A673 (cell line): ENCODE measurements around the gene EPN1. TPM values are rescaled to one million over a fixed set of nuclear protein-coding genes. Genes with fewer than 3 reads are reported as not detected.

ENCODE experiments used
- BruUV-seq: library from RNA; stranded (reverse); fragments of 400-500 nt; replicated peaks from 2 replicates; lab custom pipeline; 2021; lab: Mats Ljungman, UMichigan
- CTCF ChIA-PET: fragments of 300-600 bp; sonication (Branson Sonifier 250); formaldehyde crosslinking; loops from one replicate; lab custom pipeline; 2022; ENCODE audit warnings: antibody characterized with exemption; lab: Charles Lee
- POLR2A ChIA-PET: fragments of 300-600 bp; sonication (Branson Sonifier 250); formaldehyde crosslinking; loops from one replicate; lab custom pipeline; 2022; ENCODE audit warnings: antibody characterized with exemption; ENCODE audit not compliant: low non-redundant PET; lab: Charles Lee
- DNase-seq: peaks from one replicate; pipeline ENCODE4 v3.0.0-alpha.2; 2015; ENCODE audit warnings: low spot score
- H3K27ac ChIP-seq: fragments of 200-600 bp; sonication (generic); 2 replicates; pipeline ENCODE4 v1.5.1; 2016; ENCODE audit warnings: mixed run types, low read depth, mild to moderate bottlenecking, mixed read lengths, antibody characterized with exemption, low read length; ENCODE audit not compliant: poor library complexity, severe bottlenecking
- H3K27me3 ChIP-seq: fragments of 200-600 bp; sonication (generic); replicated peaks from 2 replicates; pipeline ENCODE4 v1.6.1; 2017; ENCODE audit warnings: mixed run types, low read depth, mild to moderate bottlenecking, mixed read lengths, antibody characterized with exemption, low read length; ENCODE audit not compliant: insufficient read depth, poor library complexity
- H3K36me3 ChIP-seq: fragments of 200-600 bp; sonication (generic); 2 replicates; pipeline ENCODE4 v1.6.1; 2016; ENCODE audit warnings: mixed run types, mild to moderate bottlenecking, mixed read lengths, antibody characterized with exemption, low read length; ENCODE audit not compliant: insufficient read depth, poor library complexity, severe bottlenecking
- H3K4me1 ChIP-seq: fragments of 200-600 bp; sonication (generic); 2 replicates; pipeline ENCODE4 v1.6.1; 2017; ENCODE audit warnings: mixed run types, mild to moderate bottlenecking, mixed read lengths, antibody characterized with exemption, low read length; ENCODE audit not compliant: insufficient read depth, poor library complexity, severe bottlenecking
- H3K4me3 ChIP-seq: fragments of 200-600 bp; sonication (generic); 2 replicates; pipeline ENCODE4 v1.5.1; 2016; ENCODE audit warnings: low read depth, mixed run types, mild to moderate bottlenecking, mixed read lengths, low read length; ENCODE audit not compliant: poor library complexity, severe bottlenecking
- H3K9me3 ChIP-seq: fragments of 200-600 bp; sonication (generic); 2 replicates; pipeline ENCODE4 v1.6.1; 2016; ENCODE audit warnings: mixed run types, low read depth, mild to moderate bottlenecking, mixed read lengths, antibody characterized with exemption, low read length; ENCODE audit not compliant: poor library complexity, severe bottlenecking
- EZH2 ChIP-seq: fragments of 200-600 bp; sonication (generic); IDR thresholded peaks from 2 replicates; pipeline ENCODE4 v1.6.1; 2017; ENCODE audit warnings: borderline replicate concordance, low read depth, mild to moderate bottlenecking, mixed read lengths, antibody characterized with exemption, low read length; ENCODE audit not compliant: poor library complexity, severe bottlenecking
- intact Hi-C: fragments of 100-400 bp; cut with micrococcal nuclease; formaldehyde crosslinking; loops from one replicate; pipeline ENCODE4 v1.10.0; 2022; ENCODE audit not compliant: unreplicated experiment
- total RNA-seq: library from RNA; stranded (reverse); gene quantifications from 2 replicates; pipeline ENCODE4 v1.2.3, GENCODE V29; 2021
- TF ChIP-seq, protein P1 (sequence below): fragments of 300-800, 200-600 bp; sonication (generic); conservative IDR thresholded peaks from 2 replicates; pipeline ENCODE4 v1.5.1; 2017; ENCODE audit warnings: low read depth, mild to moderate bottlenecking, antibody characterized with exemption, low read length, moderate library complexity, mixed read lengths

Gene EPN1
- total RNA-seq, 1 experiment from 2014 or later, result 178 TPM

DNA sequence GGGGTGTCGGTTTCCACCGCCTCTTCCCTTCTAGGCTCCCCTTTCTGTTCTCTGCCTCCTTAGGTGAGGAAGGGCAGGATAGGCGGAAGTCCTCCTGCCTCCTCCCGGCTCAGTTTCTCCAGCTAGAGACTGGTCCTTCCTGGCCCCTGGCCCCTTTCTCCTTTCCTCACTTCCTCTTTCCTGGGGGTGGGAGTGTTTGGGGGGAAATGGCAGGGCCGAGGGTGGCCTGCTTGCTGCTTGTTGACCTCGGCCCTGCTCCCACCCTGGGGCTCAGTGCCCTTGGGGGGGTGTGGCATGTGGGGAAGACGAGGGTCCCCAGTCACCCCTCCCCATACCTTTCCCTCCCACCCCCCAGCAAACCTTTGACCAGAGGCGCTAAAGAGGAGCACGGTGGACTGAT lies 15.2 kb upstream of the EPN1 start:
- ChIA-PET POLR2A (no interaction called here), CTCF (no interaction called here)
- TF ChIP-seq EZH2, result no peak
- TF ChIP-seq, protein P1, sequence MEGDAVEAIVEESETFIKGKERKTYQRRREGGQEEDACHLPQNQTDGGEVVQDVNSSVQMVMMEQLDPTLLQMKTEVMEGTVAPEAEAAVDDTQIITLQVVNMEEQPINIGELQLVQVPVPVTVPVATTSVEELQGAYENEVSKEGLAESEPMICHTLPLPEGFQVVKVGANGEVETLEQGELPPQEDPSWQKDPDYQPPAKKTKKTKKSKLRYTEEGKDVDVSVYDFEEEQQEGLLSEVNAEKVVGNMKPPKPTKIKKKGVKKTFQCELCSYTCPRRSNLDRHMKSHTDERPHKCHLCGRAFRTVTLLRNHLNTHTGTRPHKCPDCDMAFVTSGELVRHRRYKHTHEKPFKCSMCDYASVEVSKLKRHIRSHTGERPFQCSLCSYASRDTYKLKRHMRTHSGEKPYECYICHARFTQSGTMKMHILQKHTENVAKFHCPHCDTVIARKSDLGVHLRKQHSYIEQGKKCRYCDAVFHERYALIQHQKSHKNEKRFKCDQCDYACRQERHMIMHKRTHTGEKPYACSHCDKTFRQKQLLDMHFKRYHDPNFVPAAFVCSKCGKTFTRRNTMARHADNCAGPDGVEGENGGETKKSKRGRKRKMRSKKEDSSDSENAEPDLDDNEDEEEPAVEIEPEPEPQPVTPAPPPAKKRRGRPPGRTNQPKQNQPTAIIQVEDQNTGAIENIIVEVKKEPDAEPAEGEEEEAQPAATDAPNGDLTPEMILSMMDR, result no peak
- Histone ChIP-seq H3K36me3 (peaks cover 61% of the 10 kb centered on the region), H3K4me1 (peaks cover 18% of the 10 kb centered on the region), H3K27ac (no peak overlapping the region), H3K4me3 (no peak overlapping the region), H3K27me3 (no peaks in the 10 kb centered on the region), H3K9me3 (no peaks in the 10 kb centered on the region)
- intact Hi-C loops, result no loop called here
- DNase-seq, result no peak
- BruUV-seq, result no TSS peak

DNA sequence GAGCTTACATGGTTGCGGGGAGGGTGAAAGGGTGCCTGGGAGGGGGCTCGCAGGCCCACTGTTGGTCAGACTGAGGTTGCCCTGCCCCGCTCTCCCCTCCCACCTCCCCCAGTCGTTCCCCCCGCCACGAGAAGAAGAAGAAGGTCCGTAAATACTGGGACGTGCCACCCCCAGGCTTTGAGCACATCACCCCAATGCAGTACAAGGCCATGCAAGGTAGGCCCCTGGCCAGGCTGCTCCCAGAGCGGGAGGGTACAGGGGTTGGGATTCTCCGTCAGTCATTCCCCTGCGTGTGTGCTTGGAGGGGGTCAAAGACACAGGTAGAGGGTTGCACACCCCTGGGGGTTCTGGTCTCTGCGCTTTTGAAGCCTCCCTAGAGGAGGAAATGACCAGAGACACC lies 14.6 kb upstream of the EPN1 start:
- TF ChIP-seq EZH2, result no peak
- TF ChIP-seq, protein P1, result no peak
- Histone ChIP-seq H3K4me3 (no peak overlapping the region), H3K9me3 (no peaks in the 10 kb centered on the region), H3K36me3 (peaks cover 64% of the 10 kb centered on the region), H3K27ac (no peak overlapping the region), H3K4me1 (peaks cover 18% of the 10 kb centered on the region), H3K27me3 (no peaks in the 10 kb centered on the region)
- intact Hi-C loops, result no loop called here
- ChIA-PET CTCF (no interaction called here), POLR2A (no interaction called here)
- no TSS peak for BruUV-seq
- DNase-seq, result no peak

DNA sequence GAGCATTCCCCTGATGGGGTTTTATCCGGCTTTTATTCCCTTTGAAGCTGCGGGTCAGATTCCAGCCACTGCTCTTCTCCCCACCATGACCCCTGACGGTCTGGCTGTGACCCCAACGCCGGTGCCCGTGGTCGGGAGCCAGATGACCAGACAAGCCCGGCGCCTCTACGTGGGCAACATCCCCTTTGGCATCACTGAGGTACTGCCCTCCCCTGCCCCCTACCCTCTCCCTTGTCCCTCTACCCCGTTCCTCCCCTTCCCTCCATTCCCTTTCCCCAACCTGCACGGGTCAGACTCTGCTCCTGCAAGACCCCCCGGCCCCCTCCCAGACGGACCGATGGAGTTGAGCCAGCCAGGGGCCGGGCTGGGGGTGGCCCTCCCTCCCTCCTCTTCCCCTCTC lies 14.0 kb upstream of the EPN1 start:
- no peak for DNase-seq
- CTCF ChIA-PET, result no interaction called here
- Histone ChIP-seq H3K27ac (no peak overlapping the region), H3K27me3 (no peaks in the 10 kb centered on the region), H3K4me3 (no peak overlapping the region), H3K9me3 (no peaks in the 10 kb centered on the region), H3K4me1 (peaks cover 18% of the 10 kb centered on the region), H3K36me3 (peaks cover 63% of the 10 kb centered on the region)
- intact Hi-C loops, result no loop called here
- no peak for TF ChIP-seq EZH2
- TF ChIP-seq, protein P1, result no peak
- no TSS peak for BruUV-seq
- POLR2A ChIA-PET, result no interaction called here
